HEK293T (cell line): ENCODE measurements around the gene HAVCR2.

Experiments
- ARNT ChIP-seq: fragments of 450-650 bp; IDR thresholded peaks from 2 replicates; pipeline ENCODE4 v1.6.1; 2017; ENCODE audit warnings: mild to moderate bottlenecking
- L3MBTL2 ChIP-seq: fragments of 450-650 bp; conservative IDR thresholded peaks from 2 replicates; pipeline ENCODE4 v1.6.1; 2016; ENCODE audit warnings: mild to moderate bottlenecking
- LEF1 ChIP-seq: fragments of 450-650 bp; IDR thresholded peaks from 2 replicates; pipeline ENCODE4 v1.6.1; 2017; ENCODE audit warnings: mild to moderate bottlenecking, borderline replicate concordance
- PKNOX1 ChIP-seq: fragments of 450-650 bp; IDR thresholded peaks from 2 replicates; pipeline ENCODE4 v1.6.1; 2016
- SP1 ChIP-seq: fragments of 450-650 bp; IDR thresholded peaks from 2 replicates; pipeline ENCODE4 v1.6.1; 2017
- SUZ12 ChIP-seq: fragments of 450-650 bp; IDR thresholded peaks from 2 replicates; pipeline ENCODE4 v1.6.1; 2016; ENCODE audit warnings: mild to moderate bottlenecking
- ZNF384 ChIP-seq: fragments of 450-650 bp; IDR thresholded peaks from 2 replicates; pipeline ENCODE4 v1.6.1; 2016

- no peak for TF ChIP-seq LEF1
- no peak for TF ChIP-seq PKNOX1
- no peak for TF ChIP-seq SUZ12
- TF ChIP-seq ARNT: no peak
- no peak for TF ChIP-seq L3MBTL2
- no peak for TF ChIP-seq SP1
- TF ChIP-seq ZNF384: no peak
Measured at GRCh38 chr5:157085930-157086329, 22.9 kb downstream of the HAVCR2 start.
